ENCODE results near the gene PACSIN2.

Gene PACSIN2

DNA sequence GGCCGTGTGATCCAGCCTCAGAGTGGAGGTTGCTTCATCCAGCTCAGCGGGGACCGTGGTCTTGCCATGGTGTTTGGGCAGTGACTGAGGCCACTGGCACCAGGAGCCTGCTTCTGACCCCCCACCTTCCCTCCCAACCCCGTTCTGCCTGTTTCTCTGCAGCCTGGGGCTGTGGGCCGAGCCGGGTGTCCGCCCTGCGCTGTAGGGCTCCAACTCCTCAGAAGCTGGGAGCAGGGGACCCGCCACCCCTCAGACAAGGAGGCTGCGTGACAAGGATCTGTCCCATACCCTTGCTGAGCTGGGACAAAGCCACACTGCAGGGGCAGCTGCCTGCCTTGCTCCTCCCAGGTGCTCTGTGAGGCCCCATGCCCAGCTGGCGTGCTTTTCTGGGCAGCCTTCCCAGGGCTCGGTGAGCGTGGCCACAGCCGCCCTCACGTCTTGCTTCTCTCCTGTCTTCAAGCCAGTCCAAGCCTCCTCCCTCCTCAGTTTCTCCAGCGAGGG lies 146.1 kb downstream of the PACSIN2 start:
- H2AFZ ChIP-seq (ENCODE audit: low read depth, low read length) = no peak overlapping the region
- no peaks in the 10 kb centered on the region for H3K79me2 ChIP-seq (ENCODE audit: insufficient read depth, low read length)
- no peak overlapping the region for H3K9ac ChIP-seq (ENCODE audit: low read depth, low read length)
- H3K36me3 ChIP-seq (ENCODE audit: insufficient read depth, low read length) = peaks cover 35% of the 10 kb centered on the region
- H4K20me1 ChIP-seq (ENCODE audit: insufficient read depth, low read length) = peaks cover 9% of the 10 kb centered on the region; the same call in 1 of the 2 replicates
- no peaks in the 10 kb centered on the region for H3K27me3 ChIP-seq (ENCODE audit: insufficient read depth, low read length, poor library complexity)
- TF ChIP-seq, protein P1, sequence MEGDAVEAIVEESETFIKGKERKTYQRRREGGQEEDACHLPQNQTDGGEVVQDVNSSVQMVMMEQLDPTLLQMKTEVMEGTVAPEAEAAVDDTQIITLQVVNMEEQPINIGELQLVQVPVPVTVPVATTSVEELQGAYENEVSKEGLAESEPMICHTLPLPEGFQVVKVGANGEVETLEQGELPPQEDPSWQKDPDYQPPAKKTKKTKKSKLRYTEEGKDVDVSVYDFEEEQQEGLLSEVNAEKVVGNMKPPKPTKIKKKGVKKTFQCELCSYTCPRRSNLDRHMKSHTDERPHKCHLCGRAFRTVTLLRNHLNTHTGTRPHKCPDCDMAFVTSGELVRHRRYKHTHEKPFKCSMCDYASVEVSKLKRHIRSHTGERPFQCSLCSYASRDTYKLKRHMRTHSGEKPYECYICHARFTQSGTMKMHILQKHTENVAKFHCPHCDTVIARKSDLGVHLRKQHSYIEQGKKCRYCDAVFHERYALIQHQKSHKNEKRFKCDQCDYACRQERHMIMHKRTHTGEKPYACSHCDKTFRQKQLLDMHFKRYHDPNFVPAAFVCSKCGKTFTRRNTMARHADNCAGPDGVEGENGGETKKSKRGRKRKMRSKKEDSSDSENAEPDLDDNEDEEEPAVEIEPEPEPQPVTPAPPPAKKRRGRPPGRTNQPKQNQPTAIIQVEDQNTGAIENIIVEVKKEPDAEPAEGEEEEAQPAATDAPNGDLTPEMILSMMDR (IDR thresholded peaks at IDR 0.05; ENCODE audit: borderline replicate concordance, extremely low read depth, low read length, poor library complexity, severe bottlenecking) = no peak
- no peak for TF ChIP-seq EZH2 (IDR thresholded peaks at IDR 0.05; ENCODE audit: borderline replicate concordance, low read depth, low read length, severe bottlenecking)
- no peak for DNase-seq
- H3K27ac ChIP-seq (ENCODE audit: low read length) = no peak overlapping the region
- no peaks in the 10 kb centered on the region for H3K4me1 ChIP-seq (ENCODE audit: insufficient read depth, low read length)
- no peak for ATAC-seq (ENCODE audit: insufficient read depth, low read depth)
- no peak overlapping the region for H3K4me3 ChIP-seq (ENCODE audit: low read depth in 1 of 2, low read length in 2 of 2)
- no peaks in the 10 kb centered on the region for H3K9me3 ChIP-seq (ENCODE audit: insufficient read depth, low read length, severe bottlenecking)
- H3K4me2 ChIP-seq (ENCODE audit: insufficient read depth, low read length) = no peak overlapping the region

DNA sequence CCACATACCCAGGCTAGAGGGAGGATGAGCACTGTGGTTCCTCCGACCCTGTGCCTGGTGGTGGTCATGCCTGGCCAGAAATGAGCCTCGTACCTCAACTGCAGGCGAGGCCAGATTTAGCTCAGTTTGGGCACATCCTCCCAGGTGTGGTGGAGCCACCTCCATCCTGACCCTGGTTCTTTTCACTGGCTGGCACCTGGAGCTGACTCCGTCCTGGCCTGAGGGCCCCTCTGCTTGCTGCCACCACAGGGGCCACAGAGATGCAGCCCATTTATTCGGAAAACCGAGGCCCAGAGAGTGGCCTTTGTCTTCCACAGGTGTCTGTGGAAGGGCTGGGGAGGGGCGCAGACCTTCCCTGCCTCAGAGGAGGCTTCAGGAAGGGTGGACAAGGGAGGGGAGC lies 148.8 kb downstream of the PACSIN2 start:
- Histone ChIP-seq H3K4me3 (ENCODE audit: low read depth in 1 of 2, low read length in 2 of 2) (no peak overlapping the region), H3K36me3 (ENCODE audit: insufficient read depth, low read length) (peaks cover 9% of the 10 kb centered on the region), H3K9me3 (ENCODE audit: insufficient read depth, low read length, severe bottlenecking) (no peaks in the 10 kb centered on the region), H3K27ac (ENCODE audit: low read length) (no peak overlapping the region), H3K9ac (ENCODE audit: low read depth, low read length) (no peak overlapping the region), H3K79me2 (ENCODE audit: insufficient read depth, low read length) (no peaks in the 10 kb centered on the region), H2AFZ (ENCODE audit: low read depth, low read length) (no peak overlapping the region), H4K20me1 (ENCODE audit: insufficient read depth, low read length) (peaks cover 3% of the 10 kb centered on the region; the same call in 1 of the 2 replicates), H3K4me2 (ENCODE audit: insufficient read depth, low read length) (no peak overlapping the region), H3K27me3 (ENCODE audit: insufficient read depth, low read length, poor library complexity) (no peaks in the 10 kb centered on the region), H3K4me1 (ENCODE audit: insufficient read depth, low read length) (no peaks in the 10 kb centered on the region)
- TF ChIP-seq EZH2 (IDR thresholded peaks at IDR 0.05; ENCODE audit: borderline replicate concordance, low read depth, low read length, severe bottlenecking) = no peak
- TF ChIP-seq, protein P1 (IDR thresholded peaks at IDR 0.05; ENCODE audit: borderline replicate concordance, extremely low read depth, low read length, poor library complexity, severe bottlenecking) = no peak
- DNase-seq (no peak), ATAC-seq (ENCODE audit: insufficient read depth, low read depth) (no peak)

DNA sequence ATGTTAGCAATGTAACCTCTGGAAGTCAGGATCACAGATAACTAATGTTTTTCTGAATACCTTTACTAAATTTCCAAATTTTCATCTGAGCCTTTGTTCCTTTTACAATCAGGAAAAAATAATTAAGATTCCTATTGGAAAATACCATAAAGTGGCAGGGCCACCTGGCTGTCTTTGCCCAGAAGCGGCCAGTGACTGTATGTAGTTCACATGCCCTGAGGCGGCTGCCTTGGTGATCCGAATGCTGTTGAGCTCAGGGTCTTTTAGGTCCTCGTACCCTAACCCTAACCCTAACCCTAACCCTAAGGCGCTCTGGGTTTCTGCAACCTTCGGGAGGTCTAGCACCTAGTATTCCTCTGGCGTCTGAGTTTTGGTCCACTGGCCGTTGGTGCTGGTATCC lies 149.4 kb downstream of the PACSIN2 start:
- Histone ChIP-seq H4K20me1 (ENCODE audit: insufficient read depth, low read length) (peaks cover 3% of the 10 kb centered on the region; the same call in 1 of the 2 replicates), H3K27ac (ENCODE audit: low read length) (no peak overlapping the region), H3K4me1 (ENCODE audit: insufficient read depth, low read length) (no peaks in the 10 kb centered on the region), H3K4me2 (ENCODE audit: insufficient read depth, low read length) (no peak overlapping the region), H3K36me3 (ENCODE audit: insufficient read depth, low read length) (peaks cover 5% of the 10 kb centered on the region; the same call in 1 of the 2 replicates), H2AFZ (ENCODE audit: low read depth, low read length) (no peak overlapping the region), H3K27me3 (ENCODE audit: insufficient read depth, low read length, poor library complexity) (no peaks in the 10 kb centered on the region), H3K9me3 (ENCODE audit: insufficient read depth, low read length, severe bottlenecking) (no peaks in the 10 kb centered on the region), H3K79me2 (ENCODE audit: insufficient read depth, low read length) (no peaks in the 10 kb centered on the region), H3K9ac (ENCODE audit: low read depth, low read length) (no peak overlapping the region), H3K4me3 (ENCODE audit: low read depth in 1 of 2, low read length in 2 of 2) (no peak overlapping the region)
- no peak for ATAC-seq (ENCODE audit: insufficient read depth, low read depth)
- no peak for DNase-seq
- TF ChIP-seq EZH2 (IDR thresholded peaks at IDR 0.05; ENCODE audit: borderline replicate concordance, low read depth, low read length, severe bottlenecking) = no peak
- TF ChIP-seq, protein P1 (IDR thresholded peaks at IDR 0.05; ENCODE audit: borderline replicate concordance, extremely low read depth, low read length, poor library complexity, severe bottlenecking) = no peak
